Neural cell (in vitro differentiated cells): ENCODE data around the gene YAF2. TPM values are rescaled to one million over a fixed set of nuclear protein-coding genes. Genes with fewer than 3 reads are reported as not detected.

Experiments
- H2AFZ ChIP-seq: fragments of 200-600, 300-800 bp; sonication (generic), shearing (Covaris generic); 2 replicates; pipeline ENCODE4 v1.6.0; 2014; ENCODE audit warnings: low read depth, mild to moderate bottlenecking, antibody characterized with exemption, low read length, moderate library complexity
- H3F3A ChIP-seq: fragments of 200-600 bp; shearing (Covaris generic); 2 replicates; pipeline ENCODE4 v1.6.1; 2016; ENCODE audit warnings: mild to moderate bottlenecking, moderate library complexity, mixed read lengths, antibody characterized with exemption, low read length; ENCODE audit not compliant: insufficient read depth, poor library complexity, severe bottlenecking
- H3K27ac ChIP-seq: fragments of 200-600, 300-800 bp; sonication (generic), shearing (Covaris generic); 2 replicates; pipeline ENCODE4 v1.5.1; 2014; ENCODE audit warnings: mild to moderate bottlenecking, low read length, moderate library complexity
- H3K27me3 ChIP-seq: fragments of 300-800, 200-600 bp; sonication (generic), shearing (Covaris generic); 2 replicates; pipeline ENCODE4 v1.6.0; 2014; ENCODE audit warnings: mild to moderate bottlenecking, low read depth, low read length, moderate library complexity; ENCODE audit not compliant: insufficient read depth
- H3K36me3 ChIP-seq: fragments of 300-800, 200-600 bp; sonication (generic), shearing (Covaris generic); 2 replicates; pipeline ENCODE4 v1.5.1; 2014; ENCODE audit warnings: mild to moderate bottlenecking, antibody characterized with exemption, low read length, moderate library complexity; ENCODE audit not compliant: insufficient read depth
- H3K4me2 ChIP-seq: fragments of 300-800, 200-600 bp; sonication (generic), shearing (Covaris generic); 2 replicates; pipeline ENCODE4 v1.6.0; 2014; ENCODE audit warnings: mild to moderate bottlenecking, low read length
- H3K4me3 ChIP-seq: fragments of 300-800, 200-600 bp; sonication (generic), shearing (Covaris generic); 2 replicates; pipeline ENCODE4 v1.5.1; 2014; ENCODE audit warnings: mild to moderate bottlenecking, low read length, moderate library complexity
- H3K79me2 ChIP-seq: fragments of 200-600 bp; shearing (Covaris generic); replicated peaks from 2 replicates; pipeline ENCODE4 v1.6.0; 2014; ENCODE audit warnings: mild to moderate bottlenecking, low read length, moderate library complexity; ENCODE audit not compliant: insufficient read depth
- H3K9ac ChIP-seq: fragments of 300-800, 200-600 bp; sonication (generic), shearing (Covaris generic); 2 replicates; pipeline ENCODE4 v1.6.1; 2016; ENCODE audit warnings: mild to moderate bottlenecking, low read length, mixed read lengths
- H3K9me2 ChIP-seq: fragments of 200-600 bp; shearing (Covaris generic); 2 replicates; pipeline ENCODE4 v1.6.1; 2016; ENCODE audit warnings: mild to moderate bottlenecking, low read length, mixed read lengths; ENCODE audit not compliant: insufficient read depth
- H3K9me3 ChIP-seq: fragments of 200-600, 300-800 bp; sonication (generic), shearing (Covaris generic); 2 replicates; pipeline ENCODE4 v1.6.1; 2016; ENCODE audit warnings: mild to moderate bottlenecking, mixed run types, low read length, moderate library complexity, mixed read lengths
- H4K20me1 ChIP-seq: fragments of 200-600 bp; shearing (Covaris generic); 2 replicates; pipeline ENCODE4 v1.6.1; 2016; ENCODE audit warnings: mild to moderate bottlenecking, mixed run types; ENCODE audit not compliant: insufficient read depth
- EP300 ChIP-seq: fragments of 450-650 bp; conservative IDR thresholded peaks from 2 replicates; pipeline ENCODE4 v1.6.1; 2014; ENCODE audit warnings: antibody characterized with exemption, mild to moderate bottlenecking, moderate library complexity; ENCODE audit not compliant: poor library complexity, severe bottlenecking
- EZH2 ChIP-seq: fragments of 200-600, 300-800 bp; shearing (Covaris generic), sonication (generic); IDR thresholded peaks from 2 replicates; pipeline ENCODE4 v1.6.1; 2014; ENCODE audit warnings: antibody characterized with exemption, low read length, borderline replicate concordance, mild to moderate bottlenecking; ENCODE audit not compliant: insufficient read depth, poor library complexity, severe bottlenecking
- MXI1 ChIP-seq: fragments of 450-650 bp; conservative IDR thresholded peaks from 2 replicates; pipeline ENCODE4 v1.6.1; 2014; ENCODE audit warnings: antibody characterized with exemption, mild to moderate bottlenecking; ENCODE audit not compliant: poor library complexity, severe bottlenecking
- POLR2AphosphoS5 ChIP-seq: IDR thresholded peaks from 2 replicates; pipeline ENCODE4 v1.6.1; 2012
- RAD21 ChIP-seq: fragments of 450-650 bp; conservative IDR thresholded peaks from 2 replicates; pipeline ENCODE4 v1.6.1; 2014; ENCODE audit warnings: antibody characterized with exemption, mild to moderate bottlenecking, moderate library complexity
- SMC3 ChIP-seq: fragments of 450-650 bp; conservative IDR thresholded peaks from 2 replicates; pipeline ENCODE4 v1.6.1; 2014; ENCODE audit warnings: antibody characterized with exemption, mild to moderate bottlenecking, moderate library complexity; ENCODE audit not compliant: poor library complexity
- TAF1 ChIP-seq: IDR thresholded peaks from 2 replicates; pipeline ENCODE4 v1.6.1; 2012; ENCODE audit warnings: low read depth
- polyA plus RNA-seq: library from polyadenylated mRNA; depleted of rRNA; stranded (reverse); fragments of >200 nt; gene quantifications from 2 replicates; pipeline ENCODE4 v1.2.3, GENCODE V29; 2014
- TF ChIP-seq, protein P1 (sequence below): fragments of 450-650 bp; IDR thresholded peaks from 2 replicates; pipeline ENCODE4 v1.5.1; 2014; ENCODE audit warnings: antibody characterized with exemption, mild to moderate bottlenecking, moderate library complexity; ENCODE audit not compliant: poor library complexity, severe bottlenecking
- TF ChIP-seq, protein P2 (sequence below): IDR thresholded peaks from 2 replicates; pipeline ENCODE4 v1.6.1; 2012; ENCODE audit warnings: borderline replicate concordance

The YAF2 gene
- polyA plus RNA-seq, 1 donor from 2014 or later, result 44.1 TPM

DNA sequence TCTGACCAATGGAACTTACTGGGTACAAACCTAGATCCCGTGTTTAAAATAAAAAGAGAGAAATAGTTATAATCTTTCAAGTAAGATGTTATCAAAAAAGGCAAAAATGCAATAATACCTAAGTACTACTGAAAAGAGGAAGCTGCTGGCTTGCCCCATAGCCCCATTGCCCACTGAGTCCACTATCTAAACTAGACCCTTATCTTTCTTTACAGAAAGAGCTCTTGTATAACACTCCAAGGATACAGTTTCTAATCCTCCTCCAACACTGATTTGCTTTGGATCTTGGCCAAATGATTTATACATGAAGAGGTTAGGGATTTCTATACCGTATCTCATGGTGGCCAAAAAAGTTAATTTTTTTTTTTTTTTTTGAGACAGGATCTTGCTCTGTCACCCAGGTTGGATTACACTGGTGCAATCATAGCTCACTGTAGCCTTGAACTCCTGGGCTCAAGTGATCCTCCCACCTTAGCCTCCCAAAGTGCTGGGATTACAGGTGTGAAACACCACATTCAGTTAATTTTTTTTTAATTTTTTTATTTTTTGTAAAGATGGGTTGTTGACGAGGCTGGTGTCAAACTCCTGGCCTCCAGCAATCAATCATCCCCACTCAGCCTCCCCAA lies 96.0 kb downstream of the YAF2 start:
- H3K4me3 ChIP-seq, result no peak overlapping the region
- no peaks in the 10 kb centered on the region for H3K36me3 ChIP-seq
- H3K9ac ChIP-seq, result no peak overlapping the region
- H4K20me1 ChIP-seq, result no peaks in the 10 kb centered on the region
- TF ChIP-seq MXI1 (no peak), TAF1 (no peak), EZH2 (no peak), POLR2AphosphoS5 (no peak), SMC3 (no peak), EP300 (no peak), RAD21 (no peak)
- TF ChIP-seq, protein P1, sequence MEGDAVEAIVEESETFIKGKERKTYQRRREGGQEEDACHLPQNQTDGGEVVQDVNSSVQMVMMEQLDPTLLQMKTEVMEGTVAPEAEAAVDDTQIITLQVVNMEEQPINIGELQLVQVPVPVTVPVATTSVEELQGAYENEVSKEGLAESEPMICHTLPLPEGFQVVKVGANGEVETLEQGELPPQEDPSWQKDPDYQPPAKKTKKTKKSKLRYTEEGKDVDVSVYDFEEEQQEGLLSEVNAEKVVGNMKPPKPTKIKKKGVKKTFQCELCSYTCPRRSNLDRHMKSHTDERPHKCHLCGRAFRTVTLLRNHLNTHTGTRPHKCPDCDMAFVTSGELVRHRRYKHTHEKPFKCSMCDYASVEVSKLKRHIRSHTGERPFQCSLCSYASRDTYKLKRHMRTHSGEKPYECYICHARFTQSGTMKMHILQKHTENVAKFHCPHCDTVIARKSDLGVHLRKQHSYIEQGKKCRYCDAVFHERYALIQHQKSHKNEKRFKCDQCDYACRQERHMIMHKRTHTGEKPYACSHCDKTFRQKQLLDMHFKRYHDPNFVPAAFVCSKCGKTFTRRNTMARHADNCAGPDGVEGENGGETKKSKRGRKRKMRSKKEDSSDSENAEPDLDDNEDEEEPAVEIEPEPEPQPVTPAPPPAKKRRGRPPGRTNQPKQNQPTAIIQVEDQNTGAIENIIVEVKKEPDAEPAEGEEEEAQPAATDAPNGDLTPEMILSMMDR, result no peak
- TF ChIP-seq, protein P2, sequence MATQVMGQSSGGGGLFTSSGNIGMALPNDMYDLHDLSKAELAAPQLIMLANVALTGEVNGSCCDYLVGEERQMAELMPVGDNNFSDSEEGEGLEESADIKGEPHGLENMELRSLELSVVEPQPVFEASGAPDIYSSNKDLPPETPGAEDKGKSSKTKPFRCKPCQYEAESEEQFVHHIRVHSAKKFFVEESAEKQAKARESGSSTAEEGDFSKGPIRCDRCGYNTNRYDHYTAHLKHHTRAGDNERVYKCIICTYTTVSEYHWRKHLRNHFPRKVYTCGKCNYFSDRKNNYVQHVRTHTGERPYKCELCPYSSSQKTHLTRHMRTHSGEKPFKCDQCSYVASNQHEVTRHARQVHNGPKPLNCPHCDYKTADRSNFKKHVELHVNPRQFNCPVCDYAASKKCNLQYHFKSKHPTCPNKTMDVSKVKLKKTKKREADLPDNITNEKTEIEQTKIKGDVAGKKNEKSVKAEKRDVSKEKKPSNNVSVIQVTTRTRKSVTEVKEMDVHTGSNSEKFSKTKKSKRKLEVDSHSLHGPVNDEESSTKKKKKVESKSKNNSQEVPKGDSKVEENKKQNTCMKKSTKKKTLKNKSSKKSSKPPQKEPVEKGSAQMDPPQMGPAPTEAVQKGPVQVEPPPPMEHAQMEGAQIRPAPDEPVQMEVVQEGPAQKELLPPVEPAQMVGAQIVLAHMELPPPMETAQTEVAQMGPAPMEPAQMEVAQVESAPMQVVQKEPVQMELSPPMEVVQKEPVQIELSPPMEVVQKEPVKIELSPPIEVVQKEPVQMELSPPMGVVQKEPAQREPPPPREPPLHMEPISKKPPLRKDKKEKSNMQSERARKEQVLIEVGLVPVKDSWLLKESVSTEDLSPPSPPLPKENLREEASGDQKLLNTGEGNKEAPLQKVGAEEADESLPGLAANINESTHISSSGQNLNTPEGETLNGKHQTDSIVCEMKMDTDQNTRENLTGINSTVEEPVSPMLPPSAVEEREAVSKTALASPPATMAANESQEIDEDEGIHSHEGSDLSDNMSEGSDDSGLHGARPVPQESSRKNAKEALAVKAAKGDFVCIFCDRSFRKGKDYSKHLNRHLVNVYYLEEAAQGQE, result no peak
- H3K27me3 ChIP-seq, result no peaks in the 10 kb centered on the region
- H3F3A ChIP-seq, result peaks cover 7% of the 10 kb centered on the region
- H2AFZ ChIP-seq, result no peak overlapping the region
- H3K9me2 ChIP-seq, result no peaks in the 10 kb centered on the region
- H3K4me2 ChIP-seq, result no peak overlapping the region
- peaks cover 44% of the 10 kb centered on the region for H3K79me2 ChIP-seq
- H3K9me3 ChIP-seq, result no peaks in the 10 kb centered on the region
- H3K27ac ChIP-seq, result no peak overlapping the region

- H4K20me1 ChIP-seq, result no peaks in the 10 kb centered on the region
- H3K79me2 ChIP-seq, result peaks cover 53% of the 10 kb centered on the region
- H3K4me3 ChIP-seq, result no peak overlapping the region
These were observed 97.1 kb downstream of the YAF2 start for GRCh38 chr12:42140901-42141300.

More at GRCh38 chr12:42140901-42141300, 97.1 kb downstream of the YAF2 start:
- TF ChIP-seq MXI1 (no peak), TAF1 (no peak)
- Histone ChIP-seq H3F3A (peaks cover 7% of the 10 kb centered on the region), H3K27me3 (no peaks in the 10 kb centered on the region), H3K9ac (no peak overlapping the region), H3K9me3 (no peaks in the 10 kb centered on the region), H3K27ac (no peak overlapping the region), H3K36me3 (no peaks in the 10 kb centered on the region), H3K9me2 (no peaks in the 10 kb centered on the region), H2AFZ (no peak overlapping the region), H3K4me2 (no peak overlapping the region)
